Measurements from ENCODE around the gene RGS19.

- TF ChIP-seq CTCF (conservative IDR thresholded peaks at IDR 0.05; ENCODE audit: low read depth, low read length) (no peak), EZH2 (IDR thresholded peaks at IDR 0.05; ENCODE audit: borderline replicate concordance, low read depth, low read length, poor library complexity, severe bottlenecking) (no peak)
Measured at GRCh38 chr20:64077094-64077493, 2.2 kb downstream of the RGS19 start.
